Natural killer cell (primary cell): Measurements from ENCODE around the gene CASP12. TPM values are rescaled to one million over a fixed set of nuclear protein-coding genes. Genes with fewer than 3 reads are reported as not detected.

Experiments
- ATAC-seq, 3 donors: fragments of 150-1000 bp in 2 of 3; fragments of 200-7000 bp in 1 of 3; cut with Tn5 transposase; 1 replicate in 1 of 3; 2 replicates in 2 of 3; pipeline ENCODE4 v1.10.0; 2021; ENCODE audit warnings: mild to moderate bottlenecking in 2 of 3, moderate library complexity in 2 of 3
- DNase-seq, 2 donors: peaks; one replicate each; pipeline versions ENCODE4 v3.0.0 to v3.0.0-alpha.2; 2013 to 2021; ENCODE audit warnings: mixed read lengths in 1 of 2
- H3K27ac ChIP-seq: one replicate; pipeline ENCODE4 v1.5.1; 2013; ENCODE audit warnings: mild to moderate bottlenecking, low read length
- H3K27me3 ChIP-seq: one replicate; pipeline ENCODE4 v1.6.1; 2013; ENCODE audit warnings: low read length; ENCODE audit not compliant: control insufficient read depth, insufficient read depth
- H3K36me3 ChIP-seq: one replicate; pipeline ENCODE4 v1.6.1; 2013; ENCODE audit warnings: low read length; ENCODE audit not compliant: control insufficient read depth, insufficient read depth
- H3K4me1 ChIP-seq: one replicate; pipeline ENCODE4 v1.6.1; 2013; ENCODE audit warnings: low read length; ENCODE audit not compliant: control insufficient read depth, insufficient read depth
- H3K4me3 ChIP-seq: one replicate; pipeline ENCODE4 v1.5.1; 2013; ENCODE audit warnings: low read length
- H3K9me3 ChIP-seq: one replicate; pipeline ENCODE4 v1.6.1; 2013; ENCODE audit warnings: low read length; ENCODE audit not compliant: control insufficient read depth, insufficient read depth
- H3K27ac Mint-ChIP-seq, 2 donors: one replicate each; pipeline ENCODE4 v1.8.0; 2022; ENCODE audit warnings: mild to moderate bottlenecking in 2 of 2, mixed read lengths in 2 of 2, moderate library complexity in 1 of 2
- H3K27me3 Mint-ChIP-seq, 2 donors: one replicate each; pipeline ENCODE4 v1.8.0; 2022; ENCODE audit warnings: low read depth in 2 of 2, mixed read lengths in 2 of 2
- H3K36me3 Mint-ChIP-seq: one replicate; pipeline ENCODE4 v1.8.0; 2022; ENCODE audit warnings: mixed read lengths
- H3K4me1 Mint-ChIP-seq, 2 donors: one replicate each; pipeline ENCODE4 v1.8.0; 2022; ENCODE audit warnings: mixed read lengths in 2 of 2
- H3K4me3 Mint-ChIP-seq: one replicate; pipeline ENCODE4 v1.8.0; 2022; ENCODE audit warnings: mild to moderate bottlenecking, moderate library complexity, mixed read lengths
- H3K9me3 Mint-ChIP-seq, 2 donors: one replicate each; pipeline ENCODE4 v1.8.0; 2022; ENCODE audit warnings: mixed read lengths in 2 of 2
- CTCF ChIP-seq: fragments of 200-600 bp; IDR thresholded peaks from one replicate; pipeline ENCODE4 v1.8.0; 2022; ENCODE audit warnings: antibody characterized with exemption
- WGBS: methylation state at CpG from one replicate; pipeline ENCODE4 v1.1.7; 2013; ENCODE audit warnings: missing lambda C conversion rate; ENCODE audit not compliant: insufficient coverage; 5-methylcytosine and 5-hydroxymethylcytosine counted together
- intact Hi-C: fragments of 100-400 bp; cut with micrococcal nuclease; formaldehyde crosslinking; loops from one replicate; pipeline ENCODE4 v1.14.2; 2022
- total RNA-seq, 4 donors: library from RNA; stranded (reverse); fragments of 120-200 nt in 1 of 4; gene quantifications; one replicate each; pipeline versions ENCODE4 v1.2.3 to v1.2.4, GENCODE V29; 2013 to 2022

CASP12 gene
- total RNA-seq, 3 donors from 2014 or later (not counting 1 experiment from before 2014, with no cell fraction given): not detected

- peak overlapping the region; percentile 29 for H3K27ac ChIP-seq
- TF ChIP-seq CTCF: no peak
- H3K27me3 ChIP-seq: no peaks in the 10 kb centered on the region
- no peak for ATAC-seq
- peaks cover 14% of the 10 kb centered on the region for H3K36me3 Mint-ChIP-seq
- no peak overlapping the region for H3K4me3 ChIP-seq
- H3K36me3 ChIP-seq: no peaks in the 10 kb centered on the region
- H3K9me3 ChIP-seq: no peaks in the 10 kb centered on the region
- H3K27me3 Mint-ChIP-seq: no peaks in the 10 kb centered on the region
- H3K9me3 Mint-ChIP-seq: no peaks in the 10 kb centered on the region
- H3K4me3 Mint-ChIP-seq: peak overlapping the region; percentile 72
- DNase-seq: peak in 1 of 2 donors; percentile 23
- H3K27ac Mint-ChIP-seq: peak overlapping the region; percentile 71 to 81
- peaks cover 32 to 33% of the 10 kb centered on the region in 2 donors for H3K4me1 Mint-ChIP-seq
- intact Hi-C loops: no loop called here
- WGBS: no CpG with 5 or more reads among the region's 1 CpG
- H3K4me1 ChIP-seq: peaks cover 12% of the 10 kb centered on the region
Observed at GRCh38 chr11:104898685-104899013, 389 bp upstream of the CASP12 start.

GRCh38 chr11:104895634-104896033, 2.6 kb downstream of the CASP12 start:
- TF ChIP-seq CTCF: no peak
- H3K9me3 Mint-ChIP-seq: no peaks in the 10 kb centered on the region
- Histone ChIP-seq H3K27me3 (no peaks in the 10 kb centered on the region), H3K27ac (no peak overlapping the region), H3K4me1 (peaks cover 12% of the 10 kb centered on the region), H3K36me3 (no peaks in the 10 kb centered on the region), H3K4me3 (no peak overlapping the region), H3K9me3 (no peaks in the 10 kb centered on the region)
- intact Hi-C loops: no loop called here
- no peak overlapping the region for H3K4me3 Mint-ChIP-seq
- H3K27ac Mint-ChIP-seq: no peak overlapping the region
- DNase-seq (no peak), ATAC-seq (no peak)
- 61% methylated on average over 2 of the region's 2 CpGs for WGBS
- no peaks in the 10 kb centered on the region for H3K36me3 Mint-ChIP-seq
- H3K27me3 Mint-ChIP-seq: no peaks in the 10 kb centered on the region
- H3K4me1 Mint-ChIP-seq: peaks cover 18 to 19% of the 10 kb centered on the region in 2 donors

- no peak overlapping the region for H3K4me3 Mint-ChIP-seq
- H3K36me3 ChIP-seq: no peaks in the 10 kb centered on the region
- no peak for TF ChIP-seq CTCF
- H3K4me1 Mint-ChIP-seq: peaks cover 17 to 18% of the 10 kb centered on the region in 2 donors
- no peak overlapping the region for H3K27ac Mint-ChIP-seq
- H3K27me3 ChIP-seq: no peaks in the 10 kb centered on the region
- H3K36me3 Mint-ChIP-seq: no peaks in the 10 kb centered on the region
- WGBS: 86% methylated on average over 1 of the region's 1 CpG
- peaks cover 8% of the 10 kb centered on the region for H3K4me1 ChIP-seq
- no peaks in the 10 kb centered on the region for H3K9me3 Mint-ChIP-seq
- no peak overlapping the region for H3K27ac ChIP-seq
- ATAC-seq (no peak), DNase-seq (no peak)
- no peaks in the 10 kb centered on the region for H3K27me3 Mint-ChIP-seq
- H3K4me3 ChIP-seq: no peak overlapping the region
- no peaks in the 10 kb centered on the region for H3K9me3 ChIP-seq
- intact Hi-C loops: no loop called here
Observed at GRCh38 chr11:104893876-104894275, 4.4 kb downstream of the CASP12 start.

- WGBS: 92% methylated on average over 2 of the region's 3 CpGs
- TF ChIP-seq CTCF: no peak
- H3K27ac ChIP-seq: no peak overlapping the region
- Mint-ChIP-seq H3K9me3 (no peaks in the 10 kb centered on the region), H3K4me1 (peaks cover 8% of the 10 kb centered on the region in 2 donors), H3K4me3 (no peak overlapping the region), H3K36me3 (no peaks in the 10 kb centered on the region), H3K27ac (no peak overlapping the region), H3K27me3 (no peaks in the 10 kb centered on the region)
- ATAC-seq (no peak), DNase-seq (no peak)
- peaks cover 5% of the 10 kb centered on the region for H3K4me1 ChIP-seq
- no peaks in the 10 kb centered on the region for H3K36me3 ChIP-seq
- no peak overlapping the region for H3K4me3 ChIP-seq
- no peaks in the 10 kb centered on the region for H3K27me3 ChIP-seq
- no peaks in the 10 kb centered on the region for H3K9me3 ChIP-seq
- intact Hi-C loops: no loop called here
Observed at GRCh38 chr11:104892723-104893511, 5.3 kb downstream of the CASP12 start.
